Testis (tissue), 3 donors: ENCODE data around the gene FBXW8. TPM values are rescaled to one million over a fixed set of nuclear protein-coding genes. Genes with fewer than 3 reads are reported as not detected.

Experiments
- DNase-seq: peaks from one replicate; pipeline ENCODE4 v3.0.0-alpha.2; 2019
- H3K27ac ChIP-seq, 2 donors: fragments of 200-600 bp; sonication (generic); one replicate each; pipeline ENCODE4 v1.5.1; 2019
- H3K27me3 ChIP-seq: fragments of 200-600 bp; sonication (generic); one replicate; pipeline ENCODE4 v1.5.1; 2019
- H3K36me3 ChIP-seq: fragments of 200-600 bp; sonication (generic); one replicate; pipeline ENCODE4 v1.5.1; 2017; ENCODE audit warnings: low read depth; ENCODE audit errors: missing control alignments
- H3K4me1 ChIP-seq: fragments of 200-600 bp; sonication (generic); one replicate; pipeline ENCODE4 v1.5.1; 2019
- H3K4me3 ChIP-seq, 2 donors: fragments of 200-600 bp; sonication (generic); one replicate each; pipeline ENCODE4 v1.5.1; 2017 to 2019
- H3K9me3 ChIP-seq: fragments of 200-600 bp; sonication (generic); one replicate; pipeline ENCODE4 v1.5.1; 2017
- POLR2A ChIP-seq: fragments of 450-650 bp; IDR thresholded peaks from one replicate; pipeline ENCODE4 v1.6.1; 2017; ENCODE audit warnings: antibody characterized with exemption, mild to moderate bottlenecking, moderate library complexity
- WGBS, 2 donors: methylation state at CpG; one replicate each; pipeline ENCODE4 v1.1.5; 2018; 5-methylcytosine and 5-hydroxymethylcytosine counted together
- intact Hi-C: fragments of 100-400 bp; cut with DNase I; formaldehyde crosslinking; loops from one replicate; pipeline ENCODE4 v1.15.1; 2023; ENCODE audit warnings: low total_unique reads
- polyA plus RNA-seq: library from polyadenylated mRNA; stranded (reverse); fragments of 350-450 nt; fragmentation: Illumina TruSeq; extraction: RNeasy Lipid Tissue Mini Kit (QIAGEN cat#74804); gene quantifications from one replicate; pipeline ENCODE4 v1.2.3, GENCODE V29; 2014; ENCODE audit warnings: low read depth, low replicate concordance; ENCODE audit not compliant: insufficient read depth
- total RNA-seq, 2 donors: library from RNA; depleted of rRNA; stranded (reverse); fragments of >200 nt; gene quantifications; one replicate each; pipeline ENCODE4 v1.2.3, GENCODE V29; 2016
- TF ChIP-seq, protein P1 (sequence below), 3 experiments: fragments of 450-650 bp in 2 of 3; fragments of 200-600 bp in 1 of 3; sonication (generic) in 1 of 3; IDR thresholded peaks; one replicate each; pipeline ENCODE4 v1.5.1; 2016 to 2019; ENCODE audit warnings: antibody characterized with exemption in 3 of 3, mild to moderate bottlenecking in 2 of 3, moderate library complexity in 1 of 3

The FBXW8 gene
- total and polyA plus RNA-seq, 3 donors from 2014 or later, result 11.1 to 32.8 (median 31.0) TPM

DNA sequence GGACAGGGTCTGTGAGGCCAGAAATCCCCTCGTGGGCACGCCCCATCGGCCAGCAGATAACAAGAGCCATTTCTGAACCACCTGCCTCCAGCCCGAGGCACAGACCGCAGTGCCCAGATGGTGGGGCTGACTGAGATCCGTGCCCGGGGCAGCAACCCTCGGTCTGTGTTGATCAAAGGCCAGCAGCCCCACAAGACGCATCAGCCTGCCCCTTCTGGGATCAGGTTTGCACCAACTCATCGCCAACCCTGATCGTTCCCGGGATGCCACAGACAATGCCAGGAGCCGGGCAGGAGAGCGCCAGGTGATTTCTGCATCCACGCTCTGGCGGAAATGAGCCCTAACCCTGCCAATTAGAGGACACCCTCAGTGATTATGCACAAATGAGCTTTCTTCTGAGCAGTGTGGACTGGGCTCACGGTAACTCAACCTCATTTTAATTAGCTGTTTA lies 124.0 kb downstream of the FBXW8 start:
- 82 to 86% methylated on average over 16 to 17 of the region's 17 CpGs for WGBS, 2 donors
- peaks cover 14% of the 10 kb centered on the region for H3K4me1 ChIP-seq
- DNase-seq, result no peak
- H3K9me3 ChIP-seq, result no peaks in the 10 kb centered on the region
- intact Hi-C loops, result no loop called here
- no peak overlapping the region for H3K4me3 ChIP-seq
- H3K27me3 ChIP-seq, result no peaks in the 10 kb centered on the region
- TF ChIP-seq, protein P1, sequence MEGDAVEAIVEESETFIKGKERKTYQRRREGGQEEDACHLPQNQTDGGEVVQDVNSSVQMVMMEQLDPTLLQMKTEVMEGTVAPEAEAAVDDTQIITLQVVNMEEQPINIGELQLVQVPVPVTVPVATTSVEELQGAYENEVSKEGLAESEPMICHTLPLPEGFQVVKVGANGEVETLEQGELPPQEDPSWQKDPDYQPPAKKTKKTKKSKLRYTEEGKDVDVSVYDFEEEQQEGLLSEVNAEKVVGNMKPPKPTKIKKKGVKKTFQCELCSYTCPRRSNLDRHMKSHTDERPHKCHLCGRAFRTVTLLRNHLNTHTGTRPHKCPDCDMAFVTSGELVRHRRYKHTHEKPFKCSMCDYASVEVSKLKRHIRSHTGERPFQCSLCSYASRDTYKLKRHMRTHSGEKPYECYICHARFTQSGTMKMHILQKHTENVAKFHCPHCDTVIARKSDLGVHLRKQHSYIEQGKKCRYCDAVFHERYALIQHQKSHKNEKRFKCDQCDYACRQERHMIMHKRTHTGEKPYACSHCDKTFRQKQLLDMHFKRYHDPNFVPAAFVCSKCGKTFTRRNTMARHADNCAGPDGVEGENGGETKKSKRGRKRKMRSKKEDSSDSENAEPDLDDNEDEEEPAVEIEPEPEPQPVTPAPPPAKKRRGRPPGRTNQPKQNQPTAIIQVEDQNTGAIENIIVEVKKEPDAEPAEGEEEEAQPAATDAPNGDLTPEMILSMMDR (IDR thresholded peaks at IDR 0.05), result no peak
- no peak for TF ChIP-seq POLR2A
- no peaks in the 10 kb centered on the region for H3K36me3 ChIP-seq
- no peak overlapping the region for H3K27ac ChIP-seq

DNA sequence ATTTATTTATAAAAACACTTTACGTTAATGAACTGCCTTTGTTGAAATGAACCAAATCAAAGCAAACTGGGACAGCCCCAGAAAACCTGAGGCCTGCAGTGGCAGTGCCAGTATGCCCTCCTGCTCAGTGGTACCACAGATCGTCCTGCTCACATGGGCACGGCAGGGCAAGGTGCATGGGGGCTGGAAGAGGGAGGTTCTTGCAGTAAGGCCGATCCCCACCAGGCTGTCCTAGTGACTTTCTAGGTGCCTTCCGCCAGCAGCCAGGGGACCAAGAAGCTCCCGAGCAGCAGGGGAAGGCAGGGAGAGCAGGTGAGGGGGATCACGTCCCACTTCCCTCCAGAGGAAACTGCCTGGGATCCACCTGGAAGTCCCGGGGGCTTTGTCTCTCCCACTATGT lies 124.5 kb downstream of the FBXW8 start:
- H3K27me3 ChIP-seq, result no peaks in the 10 kb centered on the region
- no peak for DNase-seq
- WGBS, 2 donors, result 84 to 90% methylated on average over 6 to 8 of the region's 8 CpGs
- H3K9me3 ChIP-seq, result no peaks in the 10 kb centered on the region
- intact Hi-C loops, result no loop called here
- H3K27ac ChIP-seq, result no peak overlapping the region
- TF ChIP-seq POLR2A, result no peak
- TF ChIP-seq, protein P1 (IDR thresholded peaks at IDR 0.05), result no peak
- peaks cover 14% of the 10 kb centered on the region for H3K4me1 ChIP-seq
- H3K36me3 ChIP-seq, result no peaks in the 10 kb centered on the region
- no peak overlapping the region for H3K4me3 ChIP-seq

DNA sequence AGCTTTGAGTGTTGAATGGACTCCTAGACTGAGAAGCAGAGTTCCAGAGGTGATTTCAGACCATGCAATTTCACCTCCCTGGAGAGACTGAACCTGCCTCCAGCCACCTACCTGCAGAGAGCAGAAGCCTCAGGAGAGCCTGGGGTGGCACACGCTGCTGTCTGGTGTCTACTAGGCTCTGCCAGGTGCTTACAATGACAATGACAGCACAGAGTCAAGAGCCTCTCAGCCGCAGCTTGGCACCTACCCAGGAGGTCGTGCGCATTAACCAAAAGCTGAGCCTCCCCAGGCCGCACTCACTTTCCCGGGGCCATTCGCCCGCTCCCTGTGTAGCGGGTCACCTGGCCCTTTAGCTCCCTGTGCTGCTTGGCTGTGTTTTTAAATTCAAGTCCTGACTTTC lies 125.3 kb downstream of the FBXW8 start:
- no peak for DNase-seq

DNA sequence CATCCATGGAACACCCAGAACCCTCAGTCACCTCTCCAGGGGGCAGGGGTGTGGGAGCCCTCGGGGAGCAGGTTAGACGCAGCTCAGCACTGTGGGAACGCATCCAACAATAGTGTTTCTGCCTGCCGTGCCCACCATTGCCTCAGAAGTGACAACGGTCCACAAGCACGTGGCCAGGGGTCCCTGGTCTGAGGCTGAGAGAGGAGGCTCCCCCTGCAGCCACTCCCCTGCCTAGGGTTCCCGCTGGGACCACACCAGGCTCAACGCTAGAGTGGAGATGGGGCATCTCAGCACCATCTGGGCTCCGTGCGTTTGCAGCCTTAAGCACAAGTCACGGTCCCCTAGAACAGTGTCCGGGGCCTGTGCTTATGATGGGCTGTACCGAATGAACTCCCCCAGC lies 125.8 kb downstream of the FBXW8 start:
- Histone ChIP-seq H3K4me1 (peaks cover 14% of the 10 kb centered on the region), H3K9me3 (no peaks in the 10 kb centered on the region), H3K27ac (no peak overlapping the region), H3K27me3 (no peaks in the 10 kb centered on the region), H3K36me3 (no peaks in the 10 kb centered on the region), H3K4me3 (no peak overlapping the region)
- 91 to 94% methylated on average over 10 to 13 of the region's 13 CpGs for WGBS, 2 donors
- no peak for DNase-seq
- intact Hi-C loops, result no loop called here
- TF ChIP-seq, protein P1 (IDR thresholded peaks at IDR 0.05), result no peak
- no peak for TF ChIP-seq POLR2A

More for the DNA sequence above, 125.3 kb downstream of the FBXW8 start:
- Histone ChIP-seq H3K4me3 (no peak overlapping the region), H3K27me3 (no peaks in the 10 kb centered on the region), H3K9me3 (no peaks in the 10 kb centered on the region), H3K4me1 (peaks cover 14% of the 10 kb centered on the region), H3K27ac (no peak overlapping the region), H3K36me3 (no peaks in the 10 kb centered on the region)
- intact Hi-C loops, result no loop called here
- 80 to 88% methylated on average over 8 to 9 of the region's 9 CpGs for WGBS, 2 donors
- TF ChIP-seq, protein P1 (IDR thresholded peaks at IDR 0.05), result no peak

DNA sequence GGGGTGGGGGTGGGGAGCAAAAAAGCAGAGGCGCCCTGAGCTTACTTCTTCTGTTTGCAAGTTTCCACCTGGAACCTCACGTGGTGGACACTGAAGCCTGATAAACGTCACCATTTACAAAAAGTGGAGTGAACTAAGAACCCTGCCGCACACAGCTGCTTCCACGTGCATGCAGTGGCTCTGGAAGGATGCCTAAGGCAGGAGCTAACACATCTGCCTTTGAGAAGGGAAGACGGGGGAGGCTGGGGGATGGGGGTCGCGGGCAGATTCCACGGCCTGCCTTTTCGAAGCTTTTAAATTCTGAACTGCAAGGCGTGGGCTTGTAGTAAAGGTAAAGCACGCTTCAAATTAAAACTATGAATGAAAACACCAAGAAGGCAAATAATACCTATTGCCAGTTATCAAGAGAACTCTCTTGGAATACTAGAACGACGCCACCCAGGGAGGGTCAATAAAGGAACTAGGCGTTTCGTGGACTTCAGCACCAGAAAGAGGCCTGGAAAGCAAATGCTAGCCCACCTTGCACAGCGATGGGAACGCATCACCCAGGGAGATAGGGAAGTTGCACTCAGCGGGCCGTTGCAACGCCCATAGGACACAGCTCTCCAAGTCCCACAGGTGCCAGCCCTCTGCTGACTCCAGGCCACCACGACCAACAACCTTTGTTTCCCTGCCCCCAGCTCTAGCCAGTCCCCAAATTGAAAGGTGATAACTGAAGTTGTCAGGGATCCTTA lies 126.7 kb downstream of the FBXW8 start:
- WGBS, 2 donors, result 69 to 73% methylated on average over 22 of the region's 22 CpGs
- Histone ChIP-seq H3K27ac (no peak overlapping the region), H3K36me3 (no peaks in the 10 kb centered on the region), H3K27me3 (no peaks in the 10 kb centered on the region), H3K4me3 (no peak overlapping the region), H3K9me3 (no peaks in the 10 kb centered on the region), H3K4me1 (peaks cover 14% of the 10 kb centered on the region)
- no peak for TF ChIP-seq POLR2A
- TF ChIP-seq, protein P1 (IDR thresholded peaks at IDR 0.05), result no peak
- no peak for DNase-seq
- intact Hi-C loops, result no loop called here
